Activated CD8-positive, alpha-beta memory T cell treated with anti-CD3 and anti-CD28 coated beads, Interleukin-2, amount 50 U/mL, for 1 hour (primary cell): Measurements from ENCODE around the gene SLC35A2.
A peak's percentile ranks its signal among the peaks of the same experiment; 100 is the strongest.

Experiments used
- DNase-seq: peaks from one replicate; pipeline ENCODE4 v3.0.0-alpha.2; 2020; ENCODE audit errors: extremely low read depth

SLC35A2 gene

DNA sequence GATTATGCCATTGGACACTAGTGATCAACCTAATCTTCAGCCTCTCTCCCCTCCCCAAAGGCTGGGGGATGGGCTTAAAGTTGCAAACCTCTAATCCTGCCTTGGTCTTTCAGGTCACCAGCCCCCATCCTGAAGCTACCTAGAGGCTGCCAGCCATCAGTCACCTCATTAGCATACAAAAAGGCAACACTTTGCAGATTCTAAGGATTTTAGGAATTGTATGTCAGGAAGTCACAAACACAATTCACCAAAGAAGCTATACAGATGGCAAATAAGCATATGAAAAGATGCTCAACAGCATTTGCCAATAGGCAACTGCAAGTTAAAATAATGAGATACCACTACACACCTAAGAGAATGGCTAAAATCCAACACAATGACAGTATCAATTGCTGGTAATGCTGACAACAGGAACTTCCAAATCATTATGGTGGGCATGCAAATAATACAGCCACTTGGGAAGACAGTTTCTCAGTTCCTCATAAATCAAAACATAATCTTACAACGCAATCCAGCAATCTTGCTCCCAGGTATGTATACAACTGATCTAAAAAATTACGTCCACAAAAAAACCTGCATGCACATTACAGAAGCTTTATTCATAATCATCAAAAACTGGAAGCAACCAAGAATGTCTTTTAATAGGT lies 16.4 kb upstream of the SLC35A2 start:
- no peak for DNase-seq

DNA sequence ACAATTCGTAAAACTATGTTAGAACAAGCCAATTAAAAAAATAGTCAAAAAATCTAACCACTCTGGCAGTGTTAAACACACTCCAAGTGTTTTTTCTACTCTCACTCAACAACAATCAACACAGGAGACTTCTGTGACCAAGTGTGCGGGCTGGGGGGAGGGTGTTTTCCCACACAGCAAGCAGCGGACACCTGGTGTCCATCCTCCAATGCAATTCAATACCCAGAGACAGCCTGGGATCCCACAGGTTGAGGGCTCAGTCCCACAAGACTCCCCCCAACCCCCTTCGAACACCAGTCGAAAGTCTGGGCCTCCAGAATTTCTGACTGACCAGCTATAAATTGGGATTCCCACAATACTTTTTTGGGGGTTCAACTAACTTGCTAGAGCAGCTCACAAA lies 15.7 kb upstream of the SLC35A2 start:
- DNase-seq: no peak

DNA sequence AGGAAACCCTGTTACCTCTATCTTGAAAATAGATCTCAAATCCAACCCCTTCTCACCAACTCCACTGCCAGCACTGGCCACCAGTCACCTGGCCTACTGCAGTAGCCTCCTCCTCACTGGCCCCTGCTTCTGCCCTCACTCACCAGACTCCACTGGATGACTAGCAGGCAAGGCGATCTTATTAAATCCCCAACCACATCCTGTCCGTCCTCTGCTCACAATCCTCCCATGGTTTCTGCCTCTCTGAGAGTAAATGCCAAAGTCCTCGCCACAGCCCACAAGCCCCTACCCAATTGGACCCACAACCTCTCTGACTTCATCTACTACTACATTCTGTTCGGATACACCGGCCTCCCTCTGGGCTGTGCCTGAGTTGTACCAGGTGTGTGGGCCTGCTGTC lies 12.8 kb upstream of the SLC35A2 start:
- DNase-seq: no peak

DNA sequence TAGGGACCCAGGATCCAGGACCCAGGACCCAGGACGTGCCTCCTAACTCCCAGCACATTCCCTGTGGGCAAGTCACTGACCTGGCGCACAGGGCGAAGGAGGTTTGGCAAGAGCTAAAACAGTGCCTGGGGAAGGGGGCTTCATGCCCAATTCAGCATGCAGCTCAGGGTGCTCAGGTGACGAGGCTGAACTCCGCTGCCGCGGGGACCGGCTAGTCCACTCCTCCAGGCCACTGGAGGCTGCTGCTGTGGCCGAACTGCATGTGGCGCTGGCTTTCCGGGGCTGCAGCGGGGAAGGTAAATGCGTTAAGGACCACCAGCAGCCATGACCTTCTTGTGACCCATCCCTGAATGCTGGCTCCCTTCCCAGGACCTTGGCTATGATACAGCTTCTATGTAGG lies 12.3 kb upstream of the SLC35A2 start:
- no peak for DNase-seq

DNA sequence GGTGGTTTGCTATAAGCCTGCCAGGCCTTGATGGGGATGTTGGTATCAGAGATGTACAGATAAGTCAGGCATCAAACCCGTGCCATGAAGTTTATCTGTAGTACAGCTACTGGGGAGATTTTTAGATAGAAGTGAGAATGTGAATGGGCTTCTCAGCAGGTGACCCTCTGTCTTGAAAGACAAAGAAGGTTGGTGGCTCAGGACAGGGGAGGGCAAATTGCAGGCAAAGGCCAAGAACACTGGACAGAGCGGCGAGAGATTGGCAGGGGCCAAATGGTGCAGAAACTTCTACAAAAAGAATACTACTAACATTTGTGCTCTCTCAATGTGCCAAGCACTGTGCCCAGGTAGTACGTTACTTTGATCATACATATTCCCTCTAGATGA lies 9.3 kb upstream of the SLC35A2 start:
- DNase-seq: no peak

DNA sequence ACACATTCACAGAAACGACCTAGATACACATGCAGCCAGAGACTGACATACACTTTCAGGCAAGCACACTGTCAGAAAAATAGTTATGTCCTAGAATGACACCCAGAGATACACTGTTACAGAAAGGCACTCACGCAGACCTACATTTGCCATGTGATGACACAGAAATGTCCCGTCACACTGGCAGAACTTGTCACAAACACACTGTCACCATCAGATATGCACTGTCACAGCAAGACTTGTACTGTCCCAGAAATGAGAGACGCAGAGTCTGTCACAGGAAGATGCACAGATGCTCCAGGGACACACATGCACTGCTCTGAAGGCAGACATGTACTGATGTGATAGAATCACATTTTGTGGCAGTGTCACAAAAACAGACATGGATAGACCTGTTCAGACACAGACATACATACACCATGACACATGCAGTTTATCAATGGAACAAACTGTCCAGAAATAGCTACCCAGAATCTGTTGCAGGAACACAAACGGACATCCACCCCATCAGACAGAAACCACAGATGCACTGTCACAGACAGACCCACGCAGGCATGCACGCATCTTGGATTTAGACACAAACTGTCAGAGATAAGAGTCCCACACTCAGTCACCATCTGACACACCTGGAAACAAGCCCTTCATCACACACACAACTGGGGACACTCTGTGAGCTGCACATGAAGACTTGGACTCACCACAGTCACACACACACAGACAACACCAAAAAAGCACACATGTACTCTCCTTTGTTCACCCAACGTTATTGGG lies 8.7 kb upstream of the SLC35A2 start:
- DNase-seq: no peak

DNA sequence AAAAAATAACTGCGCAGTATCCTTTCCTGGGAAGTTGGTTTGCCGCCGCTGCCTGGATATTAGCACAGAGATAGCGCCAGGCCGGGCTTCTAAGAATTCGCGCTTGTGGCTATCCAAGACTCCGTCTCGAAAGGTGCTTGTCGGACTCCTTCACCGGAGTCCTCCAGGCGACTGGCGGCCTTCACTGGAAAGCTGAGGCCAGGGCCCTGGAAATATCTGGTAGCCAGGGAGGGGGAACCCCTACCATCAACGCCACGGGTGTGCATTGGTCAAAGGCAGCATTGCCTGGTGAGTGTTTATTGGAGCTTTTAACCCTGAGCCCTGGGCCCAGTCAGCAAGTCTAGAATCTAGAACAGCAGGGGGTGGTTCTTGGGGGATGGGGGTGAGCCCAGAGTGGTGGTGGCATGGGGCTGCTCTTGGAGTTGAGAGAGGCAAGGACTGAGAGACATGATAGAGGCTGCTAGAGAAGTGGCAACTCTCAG lies 8.0 kb upstream of the SLC35A2 start:
- DNase-seq: no peak

DNA sequence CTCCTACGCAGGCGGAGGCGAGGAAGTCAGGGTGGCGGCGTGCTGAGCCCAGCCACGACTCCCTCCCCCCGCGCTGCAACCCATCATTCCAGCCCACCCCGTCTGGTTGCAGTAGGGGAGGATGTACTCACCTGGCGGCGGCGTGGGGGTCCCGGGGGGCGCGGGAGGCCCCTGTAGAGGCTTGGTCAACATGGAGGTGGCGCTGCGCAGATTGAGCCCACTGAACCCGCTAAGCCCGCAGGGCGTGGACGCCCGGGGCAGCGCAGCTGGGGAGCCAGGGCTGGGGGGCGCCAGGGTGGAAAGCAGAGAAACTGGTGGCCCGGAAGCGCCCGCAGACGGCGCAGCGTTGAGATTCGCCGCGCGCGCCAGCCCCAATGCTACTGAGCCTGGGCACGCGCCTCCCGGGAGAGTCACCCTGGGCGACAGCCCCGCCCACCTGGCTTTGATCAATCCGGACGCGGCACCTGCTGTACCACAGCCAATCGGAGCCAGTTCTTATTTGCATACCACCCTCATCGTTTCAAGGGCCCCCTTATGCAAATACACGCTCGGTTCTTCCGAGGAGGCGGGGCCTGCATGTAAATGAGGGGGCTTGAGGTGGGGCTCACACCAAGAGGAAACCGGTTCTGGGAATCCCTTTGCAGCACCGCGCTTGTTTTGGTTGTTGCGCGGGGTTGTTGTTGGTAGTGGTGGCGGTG lies 7.3 kb upstream of the SLC35A2 start, which contains the start of gene PIM2:
Gene PIM2, minus strand, starts transcription at position 382 of the 698 bp plus-strand sequence. Its CDS starts 190 bp downstream, at position 192.
- DNase-seq: peak; percentile 87

DNA sequence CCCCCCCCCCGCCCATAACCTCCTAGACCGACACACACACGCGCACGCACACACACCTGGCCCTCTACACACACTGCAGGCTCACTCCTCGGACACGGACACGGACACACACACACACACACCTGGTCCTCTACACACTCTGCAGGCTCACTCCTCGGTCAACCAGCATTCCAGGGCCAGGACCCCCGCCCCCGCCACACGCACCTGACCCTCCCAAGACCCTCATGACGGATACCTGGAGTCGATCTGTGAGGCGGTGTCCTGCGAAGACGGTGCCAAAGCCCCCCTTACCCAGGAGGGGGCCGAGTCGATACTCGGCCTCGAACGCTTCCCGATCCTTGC lies 6.8 kb upstream of the SLC35A2 start:
- no peak for DNase-seq

DNA sequence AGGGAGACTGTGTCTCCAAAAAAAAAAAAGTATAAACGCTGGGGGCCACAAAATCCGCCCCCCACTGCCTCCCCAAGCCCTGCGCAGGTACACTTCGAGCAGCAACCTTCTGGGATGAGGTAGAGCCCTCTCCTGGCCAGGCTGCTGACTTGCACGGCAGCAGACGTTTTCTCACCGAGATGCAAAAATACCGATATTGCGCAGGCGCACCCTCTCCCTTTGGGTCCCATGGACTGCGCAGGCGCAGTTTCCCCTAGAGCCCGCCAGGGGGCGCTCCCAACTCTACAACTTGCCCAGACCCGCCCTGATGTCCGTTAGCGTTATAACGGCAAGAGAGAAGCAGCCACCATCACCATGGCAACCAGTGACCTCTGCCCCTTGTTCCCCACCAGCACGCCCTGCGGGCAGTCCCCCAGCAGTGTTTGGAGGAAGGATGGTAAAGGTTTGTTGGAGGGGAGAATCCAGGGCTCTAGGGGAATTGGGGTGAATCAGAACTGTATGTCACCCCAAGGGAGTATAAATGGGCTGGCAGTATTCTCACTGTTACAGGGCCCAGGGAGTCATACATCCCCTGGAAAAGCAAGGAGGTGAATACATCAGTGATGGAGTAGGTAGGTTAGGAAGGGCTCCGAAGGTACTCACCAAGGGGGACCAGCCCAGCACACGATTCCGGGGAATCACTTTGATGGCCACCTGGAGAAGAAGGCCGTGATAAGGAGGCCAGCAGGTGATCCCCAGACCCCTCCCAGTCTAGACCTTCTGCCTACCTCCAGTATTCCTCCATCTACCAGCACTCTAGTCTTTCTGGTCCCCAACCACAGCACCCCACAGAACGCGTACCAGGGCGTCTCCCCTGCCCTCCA lies 5.9 kb upstream of the SLC35A2 start:
- peak; percentile 73 for DNase-seq

DNA sequence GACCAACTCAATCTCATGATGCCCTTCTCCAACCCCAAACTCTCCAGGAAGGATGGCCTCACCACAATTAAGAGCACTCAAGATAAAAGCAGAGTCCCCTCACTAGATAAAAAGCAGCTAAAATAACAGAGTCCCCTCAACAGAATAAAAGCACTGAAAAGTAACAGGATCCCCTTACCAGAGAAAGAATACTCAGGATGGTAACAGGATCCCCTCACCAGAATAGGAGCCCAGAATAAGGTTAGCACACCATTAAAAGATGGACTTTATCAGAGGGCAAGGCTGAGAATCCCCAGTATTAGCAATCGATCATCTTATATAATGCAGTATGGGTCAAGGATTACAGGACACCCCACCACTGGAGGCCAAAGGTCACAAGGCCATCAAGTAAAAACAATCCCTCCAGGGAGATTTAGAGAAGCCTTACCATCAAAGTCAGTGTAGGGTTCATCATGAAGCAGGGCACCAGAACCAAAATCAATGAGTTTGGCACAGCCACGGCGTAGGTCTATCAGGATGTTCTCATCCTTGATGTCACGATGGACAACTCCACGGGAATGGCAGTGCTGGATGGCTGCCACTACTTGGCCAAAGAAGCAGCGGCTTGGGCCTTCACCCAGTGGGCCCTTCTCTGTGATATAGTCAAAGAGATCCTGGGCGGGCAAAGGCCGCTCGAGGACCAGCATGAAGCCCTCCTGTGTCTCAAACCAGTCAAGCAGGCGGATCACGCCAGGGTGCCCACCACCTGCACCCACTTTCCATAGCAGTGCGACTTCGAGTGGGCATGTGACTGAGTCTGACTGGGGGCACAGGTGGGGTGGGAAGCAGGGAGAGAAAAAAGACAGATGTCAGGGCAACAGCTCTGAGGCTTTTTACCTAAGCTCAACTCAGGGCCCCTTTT lies 3.4 kb upstream of the SLC35A2 start:
- no peak for DNase-seq

DNA sequence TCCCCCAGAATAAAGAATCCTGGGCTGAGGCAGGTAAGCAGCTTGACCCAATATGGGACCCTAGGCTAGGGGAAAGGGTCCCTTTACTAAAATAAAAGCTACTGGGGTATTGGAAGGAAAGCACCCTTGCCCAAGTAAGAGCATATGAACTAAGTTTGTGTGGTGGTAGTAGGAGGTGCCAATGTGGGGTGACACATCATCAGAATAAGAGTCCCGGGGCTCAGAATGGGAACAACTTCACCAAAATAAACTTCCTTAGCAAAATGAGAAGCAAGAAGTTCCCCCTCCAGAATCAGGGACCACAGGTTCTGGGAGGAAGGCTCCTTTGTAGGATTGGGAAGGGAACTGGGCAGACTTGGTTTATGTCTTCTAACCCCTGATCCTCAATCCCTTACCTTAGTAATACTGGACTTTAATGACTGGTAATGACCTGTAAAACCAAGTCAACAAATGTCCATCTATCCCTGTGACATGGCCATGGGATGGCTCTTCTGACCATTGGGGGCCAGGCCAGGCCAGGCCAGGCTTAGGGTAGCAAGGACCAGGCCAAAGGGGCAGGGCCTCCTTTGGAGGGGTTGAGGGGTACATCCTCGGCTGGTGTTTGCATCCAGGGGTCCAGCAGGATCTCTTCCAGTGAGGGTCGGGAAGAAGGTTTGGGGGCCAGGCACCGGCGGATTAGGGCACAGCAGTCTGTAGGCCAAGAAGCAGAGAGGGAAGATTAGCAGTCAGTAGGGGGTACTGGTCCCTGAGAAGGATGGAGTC lies 2.3 kb upstream of the SLC35A2 start:
- DNase-seq: no peak

DNA sequence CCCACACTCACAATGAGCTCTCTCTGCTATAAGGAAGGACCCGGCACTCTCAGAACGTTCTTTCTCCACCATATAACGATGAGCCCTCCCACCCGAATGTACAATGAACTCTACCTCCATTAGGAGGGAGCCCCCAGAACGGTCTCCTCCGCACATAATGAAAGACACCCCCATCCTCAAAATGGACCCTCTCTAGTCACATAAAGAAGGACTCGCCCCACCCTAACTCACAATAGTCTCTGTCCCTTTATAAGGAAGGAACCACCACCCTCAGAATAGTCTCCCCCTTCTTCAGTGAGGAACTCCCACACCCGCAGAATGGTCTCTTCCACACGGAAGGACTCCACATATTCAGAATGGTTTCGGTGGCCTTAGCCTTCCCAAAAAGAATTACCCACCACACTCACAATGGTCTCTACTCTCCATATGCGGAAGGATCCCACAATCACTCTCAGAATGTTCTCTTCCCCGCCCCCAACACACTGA lies 477 bp downstream of the SLC35A2 start:
- no peak for DNase-seq

DNA sequence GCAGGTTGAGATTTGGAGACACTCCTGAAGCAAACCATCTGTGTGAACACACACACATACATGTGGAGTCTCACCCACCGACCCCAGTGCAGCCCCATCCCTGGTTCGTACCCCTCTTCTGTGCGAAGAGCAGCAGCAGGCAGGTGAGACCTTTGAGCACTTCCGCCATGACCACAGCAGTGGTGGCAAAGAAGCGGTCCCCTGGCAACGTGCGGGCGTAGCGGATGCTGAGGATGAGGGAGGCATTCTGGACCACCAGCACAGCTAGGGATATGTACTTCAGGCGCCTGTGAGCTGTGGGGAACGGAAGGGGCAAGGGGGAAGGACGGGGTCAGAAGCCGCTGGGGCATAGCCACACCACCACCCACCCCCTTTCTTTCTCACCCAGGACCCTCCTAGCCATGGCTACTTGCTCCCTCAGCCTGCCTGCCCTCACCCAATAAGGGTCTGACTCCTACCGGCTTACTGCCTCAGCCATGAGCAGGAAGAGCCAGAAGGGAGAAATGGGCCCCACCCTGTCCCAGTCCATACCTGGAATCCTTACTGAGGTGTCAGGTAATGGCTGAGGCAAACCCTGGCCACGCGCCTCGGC lies 1.6 kb downstream of the SLC35A2 start:
- no peak for DNase-seq

DNA sequence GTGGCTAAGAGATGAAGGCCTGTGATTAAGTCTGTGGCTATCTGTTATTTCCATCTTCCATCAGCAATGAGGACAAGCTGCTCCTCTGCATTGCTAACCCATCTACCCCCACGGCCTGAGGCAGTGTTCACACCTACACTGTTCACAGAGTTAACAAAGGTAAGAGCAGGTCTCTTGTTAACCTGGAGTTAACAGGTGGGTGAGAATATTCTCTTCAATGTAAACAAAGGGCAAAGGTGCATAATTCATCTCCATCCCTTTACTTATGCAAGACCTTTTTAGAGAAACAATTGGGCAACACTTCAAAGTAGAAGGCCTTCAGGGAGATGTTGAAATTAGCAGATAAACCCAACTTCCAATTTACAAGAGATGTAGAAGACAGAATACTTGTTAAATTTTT lies 2.8 kb downstream of the SLC35A2 start:
- DNase-seq: no peak

DNA sequence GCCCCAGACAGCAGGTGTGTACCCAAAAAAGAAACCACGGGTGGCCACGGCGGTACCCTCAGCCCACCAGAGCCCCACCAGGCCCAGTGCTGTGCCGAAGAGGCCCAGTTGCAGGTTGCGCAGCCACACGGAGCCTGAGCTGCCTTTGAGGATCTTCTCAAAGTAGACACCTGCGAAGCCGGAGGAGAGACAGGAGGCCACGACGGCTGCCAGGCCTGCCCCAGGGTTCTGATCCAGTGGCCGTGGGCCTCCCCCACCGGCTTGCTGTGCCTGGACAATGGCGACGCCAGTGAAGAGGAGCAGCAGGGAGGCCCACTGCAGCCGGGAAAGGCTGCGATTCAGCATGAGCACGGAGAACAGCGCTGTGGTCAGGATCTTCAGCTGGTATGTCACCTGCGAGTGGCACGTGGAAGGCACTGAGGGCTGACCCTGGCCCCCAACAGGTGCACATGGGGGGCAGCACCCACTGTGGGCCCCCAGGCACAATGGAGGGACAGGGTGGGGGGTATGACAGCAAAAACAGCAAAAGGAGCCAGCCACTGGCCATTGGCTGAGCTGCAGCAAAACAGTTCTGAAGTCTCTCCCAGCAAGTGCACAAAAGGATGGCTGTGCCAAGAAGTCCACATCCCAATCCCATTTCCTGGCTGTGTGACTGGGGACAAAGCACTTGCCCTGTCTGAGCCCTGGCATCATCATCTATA lies 6.2 kb downstream of the SLC35A2 start:
- DNase-seq: no peak

DNA sequence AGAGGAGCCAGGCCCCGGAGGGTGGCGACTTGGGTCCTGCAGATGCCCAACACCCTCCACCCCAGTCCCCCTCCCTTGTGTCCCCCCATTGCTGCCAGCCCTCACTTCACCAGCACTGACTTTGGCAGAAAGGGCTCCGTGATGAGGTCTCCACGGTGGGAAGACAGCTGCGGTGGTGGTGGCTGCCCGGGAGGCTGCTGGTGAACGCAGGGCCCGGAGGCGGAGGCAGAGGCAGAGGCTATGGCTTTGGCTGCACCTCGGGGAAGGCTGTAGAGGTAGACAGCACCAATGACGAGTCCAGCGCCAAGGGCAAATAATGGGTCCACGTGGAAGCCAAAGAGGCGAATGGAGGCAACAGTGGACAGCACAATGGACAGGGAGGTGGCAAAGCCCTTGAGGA lies 6.8 kb downstream of the SLC35A2 start:
- DNase-seq: no peak

DNA sequence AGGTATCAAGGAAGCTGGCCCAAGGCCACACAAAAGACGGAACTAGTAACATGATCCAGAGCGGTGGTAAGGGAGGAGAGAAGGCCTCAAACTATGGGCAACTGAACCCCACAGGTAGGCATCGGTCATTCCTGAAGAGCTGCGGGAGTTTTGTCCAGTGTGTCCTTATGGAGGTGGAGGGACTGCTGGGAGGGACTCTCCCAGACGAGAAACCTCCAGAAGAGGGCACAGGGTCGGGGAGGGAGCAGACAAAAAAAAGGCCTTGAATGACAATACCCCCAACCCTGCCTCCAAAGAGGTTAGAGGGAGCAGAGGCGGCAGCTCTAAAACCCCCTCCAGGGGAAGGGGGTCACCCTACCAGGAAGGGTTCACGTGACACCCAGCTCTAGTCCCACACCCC lies 7.3 kb downstream of the SLC35A2 start:
- DNase-seq: no peak

DNA sequence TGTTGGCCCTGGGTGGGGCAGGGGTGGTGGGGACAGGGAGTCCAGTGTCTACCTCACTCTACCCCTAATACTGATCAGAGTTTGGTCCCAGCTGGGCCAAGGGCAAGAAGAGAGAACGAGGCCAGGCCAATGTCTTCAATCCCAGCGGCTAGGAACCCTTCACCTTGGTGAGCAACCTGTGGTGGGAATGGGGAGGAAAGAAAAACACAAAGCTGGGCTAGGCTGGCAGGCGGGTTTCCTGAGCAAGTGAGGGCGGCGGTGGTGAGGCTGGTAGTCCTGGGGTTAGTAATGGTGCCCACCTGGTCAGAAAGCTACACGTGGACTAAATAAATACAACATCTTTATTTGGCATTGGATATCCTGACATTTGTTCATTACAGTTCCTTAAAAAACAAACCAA lies 8.2 kb downstream of the SLC35A2 start:
- DNase-seq: no peak
